ENCODE measurements around the gene AUTS2.

AUTS2 gene

DNA sequence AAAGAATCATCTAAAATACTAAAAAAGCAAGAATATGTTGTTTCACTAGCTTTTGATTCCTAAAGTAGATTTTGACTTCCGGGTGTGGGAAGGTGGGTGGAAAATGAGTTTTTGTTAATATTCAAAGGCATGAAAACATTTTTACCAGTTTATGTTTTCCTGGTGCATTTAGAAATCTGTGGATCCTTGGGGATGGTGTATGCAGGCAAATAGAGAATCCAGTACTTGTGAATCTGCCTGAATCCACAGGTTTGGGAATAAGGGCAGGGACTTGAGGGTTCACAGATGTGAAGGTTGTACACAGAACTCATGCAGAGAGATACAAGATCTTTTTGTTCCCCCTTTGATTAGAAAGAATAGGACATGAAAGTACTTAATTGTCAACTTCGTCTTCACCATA is 22.4 kb downstream of the AUTS2 start:
- H3K4me3 ChIP-seq: no peak overlapping the region

GRCh38 chr7:69622014-69622835 is 23.9 kb downstream of the AUTS2 start:
- Histone ChIP-seq H3K27ac (no peak overlapping the region), H3K4me3 (no peak overlapping the region)

More for the DNA sequence above, 22.4 kb downstream of the AUTS2 start:
- no peak overlapping the region for H3K27ac ChIP-seq

- no peak overlapping the region for H3K27ac ChIP-seq
- H3K4me3 ChIP-seq: no peak overlapping the region
These were observed 24.7 kb downstream of the AUTS2 start for GRCh38 chr7:69622960-69623359.

GRCh38 chr7:69624435-69625230 is 26.4 kb downstream of the AUTS2 start:
- no peak overlapping the region for H3K4me3 ChIP-seq

GRCh38 chr7:69625238-69625637 is 27.0 kb downstream of the AUTS2 start:
- H3K27ac ChIP-seq: no peak overlapping the region
- no peak overlapping the region for H3K4me3 ChIP-seq

More at GRCh38 chr7:69624435-69625230, 26.4 kb downstream of the AUTS2 start:
- H3K27ac ChIP-seq: no peak overlapping the region

DNA sequence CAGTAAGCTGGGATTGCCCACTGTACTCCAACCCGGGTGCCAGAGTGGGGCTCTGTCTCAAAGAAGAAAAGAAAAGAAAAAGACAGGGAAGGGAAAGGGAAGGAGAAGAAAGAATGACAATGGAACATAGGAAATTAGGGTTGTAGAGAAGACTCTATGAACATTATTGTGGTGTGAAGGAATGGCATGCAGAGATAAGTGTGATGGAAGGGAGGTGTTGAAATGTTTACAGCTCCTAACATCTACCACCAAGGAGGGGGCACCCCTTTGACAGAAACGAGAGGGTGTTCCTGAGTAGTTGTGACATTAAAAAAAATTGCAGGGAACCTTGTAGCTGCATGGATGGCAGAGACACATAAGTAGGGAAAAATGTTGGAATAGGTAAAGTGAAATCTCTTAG is 27.5 kb downstream of the AUTS2 start:
- no peak overlapping the region for H3K27ac ChIP-seq
- no peak overlapping the region for H3K4me3 ChIP-seq

DNA sequence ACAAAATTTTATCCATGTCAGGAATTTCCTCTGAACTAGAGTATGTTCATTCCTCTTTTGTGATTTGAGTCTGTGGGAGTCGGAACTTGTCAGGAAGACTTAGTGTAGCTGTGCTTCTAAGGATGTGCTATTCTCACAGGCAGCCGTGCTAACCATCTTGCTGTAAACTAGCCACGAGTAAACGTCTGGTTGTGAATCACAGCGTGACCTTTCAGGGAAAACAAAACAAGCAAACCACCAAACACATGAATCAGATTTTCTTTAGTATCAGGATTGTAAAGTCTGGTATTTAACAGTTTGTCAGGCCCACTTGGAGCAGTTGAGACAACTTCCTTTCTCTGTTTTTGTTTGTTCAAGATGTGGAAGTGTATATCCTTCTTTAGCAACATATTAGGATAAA is 32.0 kb downstream of the AUTS2 start:
- Histone ChIP-seq H3K4me3 (no peak overlapping the region), H3K27ac (no peak overlapping the region)

GRCh38 chr7:69631131-69631530 is 32.9 kb downstream of the AUTS2 start:
- Histone ChIP-seq H3K4me3 (no peak overlapping the region), H3K27ac (no peak overlapping the region)

- Histone ChIP-seq H3K4me3 (no peak overlapping the region), H3K27ac (no peak overlapping the region)
These were observed 34.0 kb downstream of the AUTS2 start for GRCh38 chr7:69632280-69632679.

DNA sequence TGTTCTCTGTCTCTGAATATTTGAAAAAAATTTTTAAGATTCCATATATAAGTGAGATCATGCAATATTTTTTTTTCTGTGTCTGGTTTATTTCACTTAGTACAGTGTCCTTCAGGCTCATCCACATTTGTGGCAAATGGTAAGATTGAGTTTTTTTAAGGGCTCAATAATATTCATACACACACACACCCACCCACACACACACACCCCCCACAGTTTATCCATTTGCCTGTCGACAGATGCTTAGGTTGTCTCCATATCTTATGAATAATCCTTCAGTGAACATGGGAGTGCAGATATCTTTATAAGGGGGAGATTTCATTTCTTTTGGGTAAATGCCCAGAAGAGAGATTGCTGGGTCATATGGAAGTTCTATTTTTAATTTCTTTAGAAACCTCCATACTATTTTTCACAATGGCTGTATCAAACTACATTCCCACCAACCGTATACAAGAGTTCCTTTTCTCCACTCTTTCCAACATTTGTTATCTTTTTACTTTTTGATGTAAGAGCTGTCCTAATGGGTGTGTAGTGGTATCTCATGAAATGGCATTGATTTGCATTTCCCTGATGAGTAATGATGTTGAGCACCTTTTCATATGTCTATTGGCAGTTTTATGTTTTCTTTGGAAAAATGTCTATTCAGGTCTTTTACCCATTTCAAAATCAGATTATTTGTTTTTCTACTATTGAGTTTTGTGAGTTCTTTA is 35.0 kb downstream of the AUTS2 start:
- no peak overlapping the region for H3K27ac ChIP-seq
- H3K4me3 ChIP-seq: no peak overlapping the region

DNA sequence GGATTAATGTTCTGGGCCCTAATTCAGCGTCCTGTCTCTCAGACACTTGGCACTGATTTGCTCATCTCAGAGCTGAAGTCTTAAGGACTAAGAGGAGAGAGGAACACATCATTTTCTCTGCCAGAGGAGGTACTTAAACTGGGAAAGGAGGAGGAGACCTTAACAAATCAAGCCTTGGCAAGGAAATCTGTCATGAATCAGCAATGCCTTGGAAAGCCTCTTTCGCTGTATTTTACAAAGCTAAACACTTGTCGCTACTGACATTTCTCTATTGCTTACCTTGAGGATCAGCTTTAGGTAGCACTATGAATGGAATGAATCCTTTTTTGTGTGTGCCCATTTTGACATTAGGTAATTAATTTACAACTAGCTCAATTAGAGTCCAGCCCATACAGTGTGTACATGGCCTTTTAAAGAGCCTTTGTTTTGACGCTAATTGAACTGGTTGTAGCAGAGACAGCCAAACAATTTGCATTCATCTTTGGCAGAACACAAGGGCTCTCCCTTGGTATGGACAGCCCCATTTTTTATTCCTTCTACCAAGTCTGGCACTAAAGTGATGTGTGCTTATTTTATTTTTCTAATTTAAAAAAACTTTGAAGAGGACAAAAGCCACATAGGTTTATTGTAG is 37.4 kb downstream of the AUTS2 start:
- H3K4me3 ChIP-seq: no peak overlapping the region
- H3K27ac ChIP-seq: no peak overlapping the region

GRCh38 chr7:69638674-69639073 is 40.4 kb downstream of the AUTS2 start:
- H3K27ac ChIP-seq: no peak overlapping the region

DNA sequence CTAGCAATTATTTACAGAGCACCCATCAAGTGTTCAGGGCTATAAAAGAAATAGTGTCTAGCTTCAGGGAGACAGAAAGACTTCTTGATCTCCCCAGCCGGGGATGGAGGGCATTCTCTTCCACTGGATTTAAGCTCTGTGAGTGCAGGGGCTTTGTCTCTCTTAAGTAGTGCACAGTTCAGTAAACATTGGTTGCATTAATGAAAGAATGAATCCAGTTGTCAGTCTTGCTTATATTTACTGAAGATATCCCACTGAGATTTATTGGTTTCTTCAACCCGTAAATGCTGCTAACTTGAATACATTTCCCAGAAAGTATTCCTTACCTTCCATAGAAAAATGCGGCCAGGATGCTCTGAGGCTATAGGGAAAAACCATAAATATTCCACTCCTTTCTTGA is 41.9 kb downstream of the AUTS2 start:
- Histone ChIP-seq H3K4me3 (no peak overlapping the region), H3K27ac (no peak overlapping the region)

More at GRCh38 chr7:69638674-69639073, 40.4 kb downstream of the AUTS2 start:
- no peak overlapping the region for H3K4me3 ChIP-seq

DNA sequence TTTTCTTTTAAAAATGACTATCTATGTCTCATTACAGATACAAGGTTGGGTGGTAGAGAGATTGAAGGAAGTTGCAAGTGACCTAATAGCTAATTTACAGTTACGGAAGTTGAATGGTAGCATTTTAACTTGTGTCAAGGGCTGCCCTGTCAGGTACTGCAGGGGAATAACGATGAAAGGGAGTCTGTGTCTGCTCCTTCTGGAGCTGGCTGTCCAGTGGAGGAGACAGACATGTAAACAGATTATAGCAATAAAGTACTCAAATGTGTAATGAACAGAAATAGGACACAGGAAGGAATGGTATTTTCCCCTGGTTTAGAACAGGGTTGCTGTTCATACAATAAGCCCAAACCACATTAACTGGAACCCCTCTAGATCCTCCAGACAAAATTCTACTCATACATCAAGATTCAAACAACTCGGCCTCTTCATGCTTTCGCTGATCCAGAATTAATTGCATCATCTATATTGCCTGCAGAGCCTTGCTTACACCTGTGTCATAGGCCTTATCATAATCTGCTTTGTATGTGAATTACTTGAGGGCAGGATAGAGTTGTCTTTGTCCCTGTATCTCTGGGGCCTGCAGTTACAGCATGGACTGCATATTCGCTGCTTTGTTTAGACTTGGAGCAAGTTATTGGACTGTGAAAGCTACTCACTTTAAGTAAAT is 42.8 kb downstream of the AUTS2 start:
- H3K27ac ChIP-seq: no peak overlapping the region
- no peak overlapping the region for H3K4me3 ChIP-seq

DNA sequence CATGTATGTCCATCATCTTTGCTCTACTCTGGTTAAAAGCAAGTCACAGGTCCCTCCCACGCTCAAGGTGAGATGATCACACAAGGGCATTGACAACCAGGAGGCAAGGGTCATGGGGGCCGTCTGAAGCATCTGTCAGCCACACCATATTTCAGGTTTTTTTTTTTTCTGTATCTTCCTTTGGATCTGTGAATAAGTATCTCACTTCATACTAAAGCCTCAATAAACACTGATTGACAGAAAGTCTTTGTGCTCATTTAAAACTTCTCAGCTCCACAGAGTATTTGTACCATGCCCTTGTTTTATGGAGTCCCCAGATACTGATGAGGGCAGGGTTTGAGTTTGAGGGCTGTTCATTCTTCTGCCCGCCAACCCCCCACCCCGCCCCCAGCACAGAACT is 45.0 kb downstream of the AUTS2 start:
- Histone ChIP-seq H3K4me3 (no peak overlapping the region), H3K27ac (no peak overlapping the region)

GRCh38 chr7:69643708-69644445 is 45.6 kb downstream of the AUTS2 start:
- Histone ChIP-seq H3K4me3 (no peak overlapping the region), H3K27ac (no peak overlapping the region)

DNA sequence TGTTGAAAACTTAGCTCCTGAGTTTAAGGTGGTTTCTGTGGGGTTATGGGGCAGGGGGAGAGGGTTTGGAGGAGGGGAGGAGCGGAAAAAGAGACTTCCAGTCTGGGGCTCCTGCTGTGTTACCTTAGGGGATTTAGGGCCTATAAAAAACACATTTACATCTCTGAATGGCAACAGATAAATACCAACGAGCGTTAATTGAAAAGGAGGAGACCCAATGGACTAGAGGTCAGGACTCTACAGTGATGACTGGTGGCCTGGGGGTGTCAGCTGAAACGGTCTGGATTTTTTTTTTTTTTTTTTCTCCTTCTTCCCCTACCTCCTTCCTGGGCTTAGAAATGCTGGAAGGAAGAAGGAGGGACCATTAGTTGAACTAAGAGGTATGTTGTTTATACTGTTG is 47.4 kb downstream of the AUTS2 start:
- Histone ChIP-seq H3K4me3 (no peak overlapping the region), H3K27ac (no peak overlapping the region)

- Histone ChIP-seq H3K4me3 (no peak overlapping the region), H3K27ac (no peak overlapping the region)
These were observed 52.9 kb downstream of the AUTS2 start for GRCh38 chr7:69651101-69651590.
